ENCODE data around the gene DLX5.

GRCh38 chr7:96977445-96977844, 47.2 kb downstream of the DLX5 start:
- TF ChIP-seq, protein P1, sequence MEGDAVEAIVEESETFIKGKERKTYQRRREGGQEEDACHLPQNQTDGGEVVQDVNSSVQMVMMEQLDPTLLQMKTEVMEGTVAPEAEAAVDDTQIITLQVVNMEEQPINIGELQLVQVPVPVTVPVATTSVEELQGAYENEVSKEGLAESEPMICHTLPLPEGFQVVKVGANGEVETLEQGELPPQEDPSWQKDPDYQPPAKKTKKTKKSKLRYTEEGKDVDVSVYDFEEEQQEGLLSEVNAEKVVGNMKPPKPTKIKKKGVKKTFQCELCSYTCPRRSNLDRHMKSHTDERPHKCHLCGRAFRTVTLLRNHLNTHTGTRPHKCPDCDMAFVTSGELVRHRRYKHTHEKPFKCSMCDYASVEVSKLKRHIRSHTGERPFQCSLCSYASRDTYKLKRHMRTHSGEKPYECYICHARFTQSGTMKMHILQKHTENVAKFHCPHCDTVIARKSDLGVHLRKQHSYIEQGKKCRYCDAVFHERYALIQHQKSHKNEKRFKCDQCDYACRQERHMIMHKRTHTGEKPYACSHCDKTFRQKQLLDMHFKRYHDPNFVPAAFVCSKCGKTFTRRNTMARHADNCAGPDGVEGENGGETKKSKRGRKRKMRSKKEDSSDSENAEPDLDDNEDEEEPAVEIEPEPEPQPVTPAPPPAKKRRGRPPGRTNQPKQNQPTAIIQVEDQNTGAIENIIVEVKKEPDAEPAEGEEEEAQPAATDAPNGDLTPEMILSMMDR (conservative IDR thresholded peaks at IDR 0.05; ENCODE audit: low read depth, low read length): no peak
- TF ChIP-seq POLR2A (IDR thresholded peaks at IDR 0.05; ENCODE audit: low read depth, low read length): no peak
- no peak for TF ChIP-seq MAFK (IDR thresholded peaks at IDR 0.05; ENCODE audit: low read depth, low read length)
- no peak for TF ChIP-seq RCOR1 (IDR thresholded peaks at IDR 0.05; ENCODE audit: insufficient replicate concordance, low read length)
- TF ChIP-seq MAZ (IDR thresholded peaks at IDR 0.05; ENCODE audit: borderline replicate concordance, low read depth, low read length): no peak
- no peak for TF ChIP-seq CEBPB (IDR thresholded peaks at IDR 0.05; ENCODE audit: low read depth, low read length)
- TF ChIP-seq SMC3 (IDR thresholded peaks at IDR 0.05; ENCODE audit: low read depth, low read length): no peak
- TF ChIP-seq CHD1 (IDR thresholded peaks at IDR 0.05; ENCODE audit: low read depth, low read length): no peak
- TF ChIP-seq BHLHE40 (IDR thresholded peaks at IDR 0.05; ENCODE audit: low read depth, low read length): no peak
- TF ChIP-seq NFE2L2 (IDR thresholded peaks at IDR 0.05; ENCODE audit: low read depth, low read length): no peak
- TF ChIP-seq USF2 (IDR thresholded peaks at IDR 0.05; ENCODE audit: low read depth, low read length): no peak
- no peak for TF ChIP-seq MXI1 (IDR thresholded peaks at IDR 0.05; ENCODE audit: borderline replicate concordance, low read depth, low read length)
- TF ChIP-seq, protein P2, sequence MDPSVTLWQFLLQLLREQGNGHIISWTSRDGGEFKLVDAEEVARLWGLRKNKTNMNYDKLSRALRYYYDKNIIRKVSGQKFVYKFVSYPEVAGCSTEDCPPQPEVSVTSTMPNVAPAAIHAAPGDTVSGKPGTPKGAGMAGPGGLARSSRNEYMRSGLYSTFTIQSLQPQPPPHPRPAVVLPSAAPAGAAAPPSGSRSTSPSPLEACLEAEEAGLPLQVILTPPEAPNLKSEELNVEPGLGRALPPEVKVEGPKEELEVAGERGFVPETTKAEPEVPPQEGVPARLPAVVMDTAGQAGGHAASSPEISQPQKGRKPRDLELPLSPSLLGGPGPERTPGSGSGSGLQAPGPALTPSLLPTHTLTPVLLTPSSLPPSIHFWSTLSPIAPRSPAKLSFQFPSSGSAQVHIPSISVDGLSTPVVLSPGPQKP (IDR thresholded peaks at IDR 0.05; ENCODE audit: borderline replicate concordance, low read depth, low read length): no peak

All from IMR-90 (cell line).